GM15510 (cell line): ENCODE measurements around the gene EDIL3.

ENCODE experiments used
- POLR2A ChIP-seq: IDR thresholded peaks from 3 replicates; pipeline ENCODE4 v1.6.1; 2011; ENCODE audit warnings: borderline replicate concordance; ENCODE audit not compliant: insufficient read length; ENCODE audit errors: extremely low read depth

The EDIL3 gene

DNA sequence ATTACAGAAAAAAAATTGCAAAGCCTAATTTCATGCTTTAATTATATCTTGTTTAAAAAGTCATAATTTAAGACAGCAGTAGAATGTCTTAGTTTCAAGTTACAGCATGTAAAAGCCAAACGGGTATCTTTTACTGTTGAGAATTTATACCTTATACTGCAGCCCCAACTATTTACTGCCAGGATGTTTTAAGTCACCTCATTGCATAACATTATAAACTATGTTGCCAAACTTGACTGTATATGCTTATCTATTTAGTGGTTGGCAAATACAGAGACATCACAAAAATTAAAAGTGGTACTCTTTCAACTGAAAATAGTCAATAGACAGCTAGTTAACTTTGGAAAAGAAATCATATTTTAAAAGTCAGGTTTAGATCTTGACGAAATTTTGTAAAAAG, 119.5 kb downstream of the EDIL3 start:
- TF ChIP-seq POLR2A: no peak

DNA sequence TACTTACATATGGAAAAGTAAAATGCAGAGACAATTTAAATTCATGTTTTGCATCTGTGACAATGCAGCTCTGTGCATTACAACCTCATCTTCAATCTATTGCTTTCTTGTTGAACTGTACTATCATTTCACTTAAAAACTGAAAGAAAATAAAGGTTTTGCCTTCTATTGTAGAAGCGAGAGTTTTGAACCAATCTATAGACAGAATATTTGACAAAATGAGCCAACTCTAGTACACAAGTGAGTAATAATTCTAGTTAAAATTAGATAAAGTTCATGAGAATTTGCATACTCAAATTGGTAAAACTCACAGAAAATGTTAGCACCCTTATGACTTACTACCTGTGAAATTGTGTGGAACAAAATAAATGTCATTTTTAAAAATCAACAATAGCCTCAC, 123.7 kb downstream of the EDIL3 start:
- no peak for TF ChIP-seq POLR2A

- no peak for TF ChIP-seq POLR2A
Measured at GRCh38 chr5:84260140-84260539, 124.5 kb downstream of the EDIL3 start.

DNA sequence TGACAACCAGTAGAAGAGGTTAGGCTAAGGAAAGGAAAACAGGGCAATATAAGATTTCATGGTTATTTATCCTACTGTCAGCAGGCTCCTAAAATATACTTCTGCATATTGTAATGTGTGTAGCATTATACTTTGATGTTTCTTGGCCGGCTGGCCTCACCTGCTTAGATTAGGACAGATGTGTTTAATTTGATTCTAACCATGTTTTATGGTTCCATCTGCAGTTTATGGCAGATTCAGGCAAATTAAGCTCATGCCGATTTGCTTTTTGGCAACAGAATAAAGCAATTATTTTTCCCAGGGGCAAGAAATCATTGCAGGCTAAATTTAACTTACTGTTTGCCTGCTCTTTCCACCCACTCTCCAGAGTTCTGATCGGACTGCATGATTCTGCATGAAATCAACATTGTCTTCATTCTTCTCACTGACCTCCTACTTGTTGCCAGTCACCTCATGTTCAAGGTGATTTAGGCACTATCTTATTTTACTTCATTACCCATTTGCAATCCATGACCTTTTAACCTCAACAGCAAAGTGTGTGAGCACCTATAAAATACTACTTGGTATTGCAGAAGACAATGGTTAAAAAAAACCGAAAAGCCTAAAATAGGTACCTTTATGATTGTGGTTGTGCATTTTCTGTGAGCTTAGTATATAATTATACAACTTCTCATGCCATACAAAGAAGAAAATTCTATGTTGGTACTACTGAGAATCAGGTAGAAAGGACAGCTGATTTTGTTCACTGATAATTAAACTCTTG, 125.2 kb downstream of the EDIL3 start:
- TF ChIP-seq POLR2A: no peak

GRCh38 chr5:84257061-84257460, 127.6 kb downstream of the EDIL3 start:
- no peak for TF ChIP-seq POLR2A

GRCh38 chr5:84255315-84255714, 129.4 kb downstream of the EDIL3 start:
- TF ChIP-seq POLR2A: no peak

GRCh38 chr5:84253946-84254345, 130.7 kb downstream of the EDIL3 start:
- TF ChIP-seq POLR2A: no peak

DNA sequence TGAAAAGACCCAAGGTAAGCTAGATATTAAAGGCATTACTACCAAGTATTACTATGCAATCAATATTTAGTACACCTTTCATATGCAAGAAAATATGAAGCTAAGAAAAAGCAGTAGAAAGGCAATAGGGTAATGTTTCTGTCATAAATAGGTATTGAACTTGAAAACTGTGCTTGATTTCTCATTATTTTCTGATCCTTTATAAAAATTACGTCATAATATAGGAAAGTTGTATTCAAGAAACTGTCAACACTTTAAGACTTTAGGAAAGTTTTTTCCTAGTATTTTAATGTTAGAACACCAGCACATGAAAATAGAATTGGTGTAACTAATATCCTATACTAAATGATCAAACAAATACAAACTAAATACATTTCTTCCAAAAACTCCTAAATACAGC, 133.2 kb downstream of the EDIL3 start:
- no peak for TF ChIP-seq POLR2A

DNA sequence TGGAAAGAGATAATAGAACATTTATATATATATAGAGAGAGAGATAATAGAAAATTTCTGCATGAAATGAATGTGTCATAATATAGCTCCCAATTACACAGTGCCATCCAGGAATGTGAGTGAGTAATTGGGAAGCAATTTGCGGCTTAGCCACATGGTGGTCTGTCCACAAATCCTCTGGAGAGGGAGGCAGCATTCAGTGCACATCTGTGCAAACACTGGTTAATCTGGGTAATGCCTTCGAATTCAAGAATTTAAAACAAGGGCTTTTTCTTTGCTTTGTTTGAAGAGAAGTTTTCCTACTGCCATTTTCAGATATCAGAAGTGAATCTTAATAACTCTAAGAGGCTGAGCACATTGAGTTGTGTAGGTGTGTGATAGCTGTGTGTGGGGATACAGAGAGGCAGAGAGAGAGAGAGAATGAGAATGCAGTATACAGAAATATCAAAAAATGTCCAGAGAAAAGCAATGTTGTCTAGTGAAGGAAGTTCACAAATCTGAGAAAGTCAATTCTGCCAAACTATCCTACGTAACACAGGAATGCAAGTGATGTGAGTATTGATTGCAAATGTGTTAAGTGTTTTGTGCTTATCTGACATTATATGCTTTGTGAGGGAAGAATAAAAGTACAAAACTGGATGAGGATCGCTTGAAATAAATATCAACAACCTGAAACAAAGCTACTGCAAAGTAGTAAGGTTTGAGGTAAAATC, 134.6 kb downstream of the EDIL3 start:
- no peak for TF ChIP-seq POLR2A

- no peak for TF ChIP-seq POLR2A
Measured at GRCh38 chr5:84248013-84248412, 136.7 kb downstream of the EDIL3 start.

- no peak for TF ChIP-seq POLR2A
Measured at GRCh38 chr5:84242286-84242685, 142.4 kb downstream of the EDIL3 start.

- TF ChIP-seq POLR2A: no peak
Measured at GRCh38 chr5:84239494-84239893, 145.2 kb downstream of the EDIL3 start.

GRCh38 chr5:84237126-84237525, 147.6 kb downstream of the EDIL3 start:
- no peak for TF ChIP-seq POLR2A

- TF ChIP-seq POLR2A: no peak
Measured at GRCh38 chr5:84231433-84231832, 153.2 kb downstream of the EDIL3 start.

DNA sequence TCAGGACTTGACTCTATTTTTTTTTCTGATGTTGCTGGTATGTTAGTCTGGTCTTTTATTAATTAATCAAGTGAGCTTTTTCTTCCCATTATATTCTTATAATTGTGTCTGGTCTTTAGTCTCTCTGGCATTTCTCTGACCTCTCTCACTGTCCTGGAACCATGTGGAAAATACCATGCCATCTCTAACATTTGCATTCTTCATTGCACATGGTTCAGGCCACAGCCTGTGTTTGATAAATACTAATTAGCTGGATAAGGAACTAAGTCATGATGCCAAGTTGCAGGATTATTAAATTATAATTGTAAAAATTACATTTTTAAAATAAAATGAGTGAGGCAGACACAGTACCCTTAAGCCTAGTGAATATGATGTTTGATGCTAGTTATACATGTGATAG, 155.6 kb downstream of the EDIL3 start:
- no peak for TF ChIP-seq POLR2A

GRCh38 chr5:84228266-84228665, 156.4 kb downstream of the EDIL3 start:
- no peak for TF ChIP-seq POLR2A
